Peyer's patch (tissue), 4 donors: ENCODE data around the gene GRPEL1.

Source experiments
- POLR2A ChIP-seq, 2 donors: fragments of 450-650 bp; IDR thresholded peaks; one replicate each; pipeline ENCODE4 v1.5.1; 2017; ENCODE audit warnings: antibody characterized with exemption in 2 of 2, mild to moderate bottlenecking in 2 of 2, moderate library complexity in 2 of 2
- TF ChIP-seq, protein P1 (sequence below), 6 experiments: fragments of 450-650 bp in 4 of 6; fragments of 200-600 bp in 2 of 6; sonication (generic) in 1 of 6; IDR thresholded peaks; one replicate each; pipeline ENCODE4 v1.5.1; 2017 to 2019; ENCODE audit warnings: antibody characterized with exemption in 6 of 6, mild to moderate bottlenecking in 3 of 6, moderate library complexity in 1 of 6

DNA sequence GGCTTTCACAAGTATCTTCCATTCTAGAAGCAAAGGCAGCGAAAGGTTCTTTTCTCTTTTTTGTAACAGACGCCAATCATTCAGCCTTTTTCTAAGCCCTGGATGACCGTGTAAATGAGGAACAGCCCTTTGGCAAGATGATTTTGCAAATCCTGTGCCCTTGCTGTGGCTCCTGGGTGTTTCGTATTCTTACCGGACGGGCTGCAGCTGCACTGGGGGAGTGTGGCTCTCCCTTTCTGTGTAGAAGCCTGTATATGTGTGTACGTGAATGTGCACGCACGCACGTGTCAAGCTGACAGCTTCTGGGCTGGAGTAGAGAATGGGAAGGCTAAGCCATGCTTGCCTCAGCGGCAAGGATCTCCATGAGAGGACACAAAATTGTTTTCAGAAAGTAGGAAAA, 8.2 kb downstream of the GRPEL1 start:
- TF ChIP-seq, protein P1, sequence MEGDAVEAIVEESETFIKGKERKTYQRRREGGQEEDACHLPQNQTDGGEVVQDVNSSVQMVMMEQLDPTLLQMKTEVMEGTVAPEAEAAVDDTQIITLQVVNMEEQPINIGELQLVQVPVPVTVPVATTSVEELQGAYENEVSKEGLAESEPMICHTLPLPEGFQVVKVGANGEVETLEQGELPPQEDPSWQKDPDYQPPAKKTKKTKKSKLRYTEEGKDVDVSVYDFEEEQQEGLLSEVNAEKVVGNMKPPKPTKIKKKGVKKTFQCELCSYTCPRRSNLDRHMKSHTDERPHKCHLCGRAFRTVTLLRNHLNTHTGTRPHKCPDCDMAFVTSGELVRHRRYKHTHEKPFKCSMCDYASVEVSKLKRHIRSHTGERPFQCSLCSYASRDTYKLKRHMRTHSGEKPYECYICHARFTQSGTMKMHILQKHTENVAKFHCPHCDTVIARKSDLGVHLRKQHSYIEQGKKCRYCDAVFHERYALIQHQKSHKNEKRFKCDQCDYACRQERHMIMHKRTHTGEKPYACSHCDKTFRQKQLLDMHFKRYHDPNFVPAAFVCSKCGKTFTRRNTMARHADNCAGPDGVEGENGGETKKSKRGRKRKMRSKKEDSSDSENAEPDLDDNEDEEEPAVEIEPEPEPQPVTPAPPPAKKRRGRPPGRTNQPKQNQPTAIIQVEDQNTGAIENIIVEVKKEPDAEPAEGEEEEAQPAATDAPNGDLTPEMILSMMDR (IDR thresholded peaks at IDR 0.05) = no peak
- TF ChIP-seq POLR2A (IDR thresholded peaks at IDR 0.05) = no peak
